ENCODE measurements around the gene C19orf53.
"Not testable (repeated sequence)": the region's sequence is repeated elsewhere in the genome, so short reads cannot be mapped to it uniquely, and the experiment has no call there.

The C19orf53 gene
- total RNA-seq = 25.7 to 46.9 (median 35.2) reads per million in 4 donors

DNA sequence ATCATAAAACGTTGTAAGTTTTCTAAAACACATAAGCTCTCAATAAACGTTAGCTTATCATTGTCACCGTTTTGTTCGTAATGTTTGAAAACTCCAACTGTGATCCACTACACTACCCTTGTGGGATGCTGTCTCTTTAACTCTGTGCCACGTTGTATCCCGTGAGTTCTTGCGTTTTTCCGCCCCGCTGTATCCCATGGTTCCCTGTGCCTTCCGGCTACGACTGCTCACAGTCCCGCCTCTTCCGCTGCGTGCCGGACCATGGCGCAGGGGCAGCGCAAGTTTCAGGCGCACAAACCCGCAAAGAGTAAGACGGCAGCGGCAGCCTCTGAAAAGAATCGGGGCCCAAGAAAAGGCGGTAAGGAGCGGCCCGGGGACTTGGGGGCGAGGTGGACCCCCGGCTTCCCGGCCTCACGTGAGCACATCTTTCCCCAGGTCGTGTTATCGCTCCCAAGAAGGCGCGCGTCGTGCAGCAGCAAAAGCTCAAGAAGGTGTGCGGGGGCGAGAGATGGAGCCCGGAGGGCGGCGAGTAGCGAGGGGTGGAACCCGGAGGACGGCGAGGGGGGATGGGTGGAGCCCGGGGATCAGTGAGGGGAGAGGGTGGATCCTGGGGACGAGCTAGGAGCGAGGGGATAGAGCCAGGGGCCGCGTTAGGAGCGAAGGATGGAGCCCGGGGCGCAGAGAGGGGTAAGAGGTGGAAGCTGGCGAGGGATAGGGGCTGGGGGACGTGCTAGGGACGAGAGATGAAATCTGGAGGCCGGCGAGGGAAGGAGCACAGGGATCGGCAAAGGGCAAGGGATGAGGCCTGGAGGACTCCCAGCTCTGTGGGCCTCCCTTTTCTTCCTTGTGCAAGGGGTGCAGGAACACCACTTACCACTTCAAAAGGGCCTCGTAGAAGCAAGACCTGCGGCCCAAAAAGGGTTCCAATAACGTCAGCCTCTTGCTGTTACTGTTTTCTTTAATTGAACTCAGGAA is at the start of gene C19orf53:
Gene C19orf53 (plus strand): TSS at position 240 of the 975 bp plus-strand sequence. CDS start 22 bp downstream, at position 262.
- peak; percentile 75 to 88 (median 81) for DNase-seq

DNA sequence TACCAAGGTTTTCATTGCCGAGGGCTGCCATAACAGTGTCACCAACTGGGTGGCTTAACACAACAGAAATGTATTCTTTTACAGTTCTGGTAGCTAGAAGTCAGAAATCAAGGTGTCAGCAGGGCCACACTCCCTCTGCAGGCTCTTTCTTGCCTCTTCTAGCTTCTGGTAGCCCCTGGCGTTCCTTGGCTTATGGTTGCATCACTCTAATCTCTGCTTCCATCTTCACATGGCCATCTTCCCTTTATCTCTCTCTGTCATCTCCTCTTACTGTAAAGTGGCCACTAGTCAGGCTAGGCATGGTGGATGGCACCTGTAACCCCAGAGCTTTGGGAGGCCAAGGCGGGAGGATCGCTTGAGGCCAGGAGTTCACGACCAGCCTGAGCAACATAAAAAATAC is 47.9 kb upstream of the C19orf53 start:
- no peak for DNase-seq

DNA sequence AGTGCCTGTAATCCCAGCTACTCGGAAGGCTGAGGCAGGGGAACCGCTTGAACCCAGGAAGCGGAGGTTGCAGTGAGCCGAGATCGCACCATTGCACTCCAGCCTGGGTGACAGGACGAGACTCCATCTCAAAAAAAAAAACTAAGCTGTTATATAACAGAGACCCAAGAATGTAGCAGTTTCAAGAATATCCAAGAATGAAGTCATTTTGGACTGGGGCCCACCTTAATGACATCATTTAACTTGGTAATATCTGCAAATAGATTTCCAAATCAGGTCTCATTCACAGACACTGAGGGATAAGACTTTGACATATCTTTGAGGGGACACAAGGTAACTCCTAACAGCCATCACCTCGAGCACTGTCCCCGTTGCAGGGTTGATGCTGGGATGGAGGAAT is 46.5 kb upstream of the C19orf53 start:
- DNase-seq = no peak

GRCh38 chr19:13729859-13730258 is 44.4 kb upstream of the C19orf53 start:
- DNase-seq = no peak

GRCh38 chr19:13731147-13731964 is 42.9 kb upstream of the C19orf53 start:
- peak; percentile 88 to 95 (median 92) for DNase-seq

DNA sequence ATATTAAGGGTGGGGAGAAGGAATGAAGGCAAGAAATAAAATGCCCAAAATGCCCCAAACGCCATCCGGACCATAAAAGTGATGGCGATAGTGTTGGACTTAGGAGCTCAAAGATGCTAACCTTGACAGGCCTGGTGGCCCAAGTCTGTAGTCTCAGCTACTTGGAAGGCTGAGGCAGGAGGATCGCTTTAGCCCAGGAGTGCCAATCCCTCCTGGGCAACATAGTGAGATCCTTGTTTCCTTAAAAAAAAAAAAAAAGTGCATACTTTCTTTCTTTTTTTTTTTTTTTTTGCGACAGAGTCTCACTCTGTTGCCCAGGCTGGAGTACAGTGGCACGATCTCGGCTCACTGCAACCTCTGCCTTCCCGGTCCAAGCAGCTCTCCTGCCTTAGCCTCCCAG is 41.9 kb upstream of the C19orf53 start:
- no peak for DNase-seq

- no peak for DNase-seq
These were observed 39.5 kb upstream of the C19orf53 start for GRCh38 chr19:13734751-13735150.

- DNase-seq = no peak
These were observed 36.2 kb upstream of the C19orf53 start for GRCh38 chr19:13738073-13738472.

- DNase-seq = no peak
These were observed 32.4 kb upstream of the C19orf53 start for GRCh38 chr19:13741893-13742292.

DNA sequence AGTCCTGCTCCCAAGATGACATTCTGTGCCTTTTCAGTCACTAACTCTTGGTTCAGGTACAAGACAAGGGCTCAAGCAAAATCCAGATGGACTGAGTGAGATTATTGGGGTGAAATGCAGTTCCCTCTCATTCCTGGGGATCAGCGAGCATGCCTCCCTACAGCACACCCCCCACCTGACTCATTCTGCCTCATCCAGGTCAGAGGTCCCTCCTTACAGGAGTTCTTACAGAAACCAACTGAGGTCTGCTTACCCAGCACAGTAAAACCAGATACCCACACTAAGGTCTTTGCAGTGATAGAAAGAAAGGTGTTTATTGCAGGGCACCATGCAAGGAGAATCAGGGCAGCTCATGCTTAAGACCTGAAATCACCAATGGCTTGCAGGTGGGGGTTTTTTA is 31.5 kb upstream of the C19orf53 start:
- DNase-seq = no peak

DNA sequence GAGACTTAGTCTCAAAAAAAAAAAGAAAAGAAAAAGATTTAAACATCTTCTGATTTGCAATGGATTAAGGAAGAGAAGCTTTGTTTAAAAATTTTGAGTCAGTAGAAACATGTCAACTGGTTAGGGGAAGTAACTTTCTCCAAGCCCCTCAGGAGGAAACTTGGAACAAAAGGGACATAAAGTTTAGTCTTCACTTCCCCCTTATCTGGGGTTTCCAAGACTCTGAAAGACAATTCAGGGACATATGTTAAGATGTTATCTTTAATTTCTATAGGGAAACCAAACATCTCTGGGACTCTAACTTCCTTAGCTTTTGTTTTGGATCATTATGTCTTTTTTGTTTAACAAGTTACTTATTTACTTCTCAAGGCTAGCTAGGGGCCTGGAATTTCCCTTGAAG is 30.1 kb upstream of the C19orf53 start:
- no peak for DNase-seq

DNA sequence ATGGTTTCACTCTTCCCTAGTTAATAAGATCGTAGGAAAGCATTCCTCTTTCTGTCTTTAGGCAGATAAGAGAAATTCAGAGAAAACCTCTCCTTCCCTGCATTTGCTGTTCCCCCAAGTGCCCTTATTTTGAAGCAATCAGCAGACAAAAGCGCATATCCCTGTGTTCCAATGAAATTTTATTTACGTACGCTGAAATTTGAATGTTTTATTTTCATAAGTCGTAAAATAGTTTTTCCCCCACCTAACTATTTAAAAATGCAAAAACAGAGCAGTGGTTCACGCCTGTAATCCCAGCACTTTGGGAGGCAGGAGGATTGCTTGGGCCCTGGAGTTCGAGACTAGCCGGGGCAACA is 27.2 kb upstream of the C19orf53 start:
- no peak for DNase-seq

DNA sequence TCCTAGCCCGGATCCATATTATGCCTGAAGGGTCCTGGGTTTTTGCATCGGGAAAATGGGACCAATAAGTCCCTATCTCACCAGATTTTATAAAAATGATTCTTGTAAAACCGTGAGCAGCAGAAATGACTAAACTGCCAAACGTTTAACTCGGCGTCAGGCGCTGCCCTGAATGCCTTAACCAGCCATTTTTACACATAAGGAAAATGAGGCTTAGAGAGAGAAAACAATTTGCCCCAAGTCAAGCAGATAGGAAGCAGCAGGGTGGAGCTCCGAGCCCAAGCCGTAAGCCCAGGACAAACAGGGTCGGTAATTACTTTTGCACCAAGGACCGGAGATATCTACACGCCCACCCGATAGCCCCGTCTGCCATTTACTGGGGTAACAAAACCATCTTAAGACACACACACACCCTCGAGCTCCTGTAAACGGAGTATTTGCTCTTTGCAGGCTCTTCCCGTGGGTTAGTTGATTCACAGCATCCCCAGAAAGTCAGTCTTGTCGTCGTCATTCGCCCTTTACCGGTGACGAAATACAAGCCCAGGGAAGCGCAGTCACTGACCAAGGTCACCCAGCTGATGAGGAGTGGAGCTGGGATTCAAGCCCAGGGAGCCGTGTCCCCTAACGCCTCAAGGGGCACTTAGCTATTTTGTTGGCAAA is 26.0 kb upstream of the C19orf53 start:
- DNase-seq = peak in 1 of 5 donors; percentile 22

- no peak for DNase-seq
These were observed 22.8 kb upstream of the C19orf53 start for GRCh38 chr19:13751436-13751835.

GRCh38 chr19:13753622-13754021 is 20.6 kb upstream of the C19orf53 start:
- DNase-seq = not testable (repeated sequence)

DNA sequence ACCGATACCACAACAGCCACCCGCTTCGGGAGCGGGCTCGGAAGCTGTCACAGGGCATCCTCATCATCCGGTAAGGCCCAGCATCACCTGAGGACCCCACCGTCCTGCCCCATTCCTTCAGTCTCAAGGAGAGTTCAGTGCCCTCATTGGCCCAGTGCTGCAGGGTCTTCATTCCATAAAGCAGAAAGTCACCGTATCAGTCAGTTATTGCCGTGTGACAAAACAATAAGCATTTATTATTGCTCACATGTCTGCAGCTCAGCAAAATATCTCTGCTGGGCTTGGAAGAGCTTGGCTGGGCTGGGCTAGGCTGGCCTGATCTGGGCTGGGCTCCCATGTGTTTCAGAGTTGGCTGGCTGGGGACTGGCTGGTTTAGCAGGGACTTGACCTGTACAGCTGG is 18.0 kb upstream of the C19orf53 start:
- DNase-seq = no peak

DNA sequence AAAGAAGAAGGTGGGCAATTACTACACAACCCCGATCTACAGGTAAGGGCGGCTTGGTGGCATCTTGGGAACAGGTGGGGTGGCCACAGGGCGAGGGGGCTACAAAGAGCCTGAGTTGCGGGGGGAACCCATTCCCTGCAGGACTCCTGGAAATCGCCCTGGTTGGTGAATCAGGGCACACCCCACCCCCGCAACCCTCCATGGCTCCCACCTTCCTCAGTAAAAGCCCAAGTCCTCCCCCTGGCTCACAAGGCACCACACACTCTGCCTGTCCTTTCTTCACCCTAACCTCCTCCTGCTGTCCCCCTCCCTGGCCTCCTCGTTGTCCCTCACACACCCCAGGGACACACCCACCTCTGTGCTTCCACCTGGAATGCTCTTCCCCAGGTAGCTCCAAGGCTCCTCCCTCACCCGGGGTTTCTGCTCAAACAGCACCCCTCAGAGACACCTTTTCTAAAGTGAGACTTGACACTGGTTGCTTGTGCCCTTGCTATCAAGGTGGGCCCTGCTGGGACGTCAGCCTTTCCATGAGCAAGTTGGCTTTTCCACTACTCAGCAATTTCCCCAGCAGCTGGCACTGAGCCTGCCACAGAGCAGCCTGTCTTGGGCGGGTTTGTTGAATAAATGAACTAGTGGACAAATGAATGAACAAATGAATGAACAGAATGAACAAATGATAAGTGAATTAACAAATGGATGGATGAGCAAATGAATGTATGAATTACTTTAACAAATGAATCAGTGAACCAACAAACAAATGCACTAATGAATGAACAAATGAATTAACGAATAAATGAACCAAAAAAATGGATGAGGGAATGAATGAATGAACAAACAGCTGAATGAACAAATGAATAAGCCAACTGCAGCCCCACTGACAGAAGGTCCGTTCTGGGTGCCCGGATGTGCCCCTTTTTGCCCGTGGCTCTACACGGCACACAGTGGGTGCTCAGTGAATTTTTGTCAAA is 16.2 kb upstream of the C19orf53 start:
- DNase-seq = no peak

DNA sequence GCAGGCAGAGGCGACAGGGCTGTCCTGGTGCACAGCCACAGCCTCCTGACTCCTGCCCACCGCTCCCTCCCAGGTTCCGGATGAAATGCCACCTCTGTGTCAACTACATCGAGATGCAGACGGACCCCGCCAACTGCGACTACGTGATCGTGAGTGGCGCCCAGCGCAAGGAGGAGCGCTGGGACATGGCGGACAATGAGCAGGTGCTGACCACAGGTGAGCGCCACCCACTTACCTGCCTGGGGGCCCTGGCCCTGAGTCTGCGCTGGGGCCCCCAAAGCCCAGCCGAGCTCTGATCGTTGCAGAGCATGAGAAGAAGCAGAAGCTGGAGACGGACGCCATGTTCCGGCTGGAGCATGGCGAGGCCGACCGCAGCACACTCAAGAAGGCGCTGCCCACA is 15.5 kb upstream of the C19orf53 start:
- DNase-seq = no peak

DNA sequence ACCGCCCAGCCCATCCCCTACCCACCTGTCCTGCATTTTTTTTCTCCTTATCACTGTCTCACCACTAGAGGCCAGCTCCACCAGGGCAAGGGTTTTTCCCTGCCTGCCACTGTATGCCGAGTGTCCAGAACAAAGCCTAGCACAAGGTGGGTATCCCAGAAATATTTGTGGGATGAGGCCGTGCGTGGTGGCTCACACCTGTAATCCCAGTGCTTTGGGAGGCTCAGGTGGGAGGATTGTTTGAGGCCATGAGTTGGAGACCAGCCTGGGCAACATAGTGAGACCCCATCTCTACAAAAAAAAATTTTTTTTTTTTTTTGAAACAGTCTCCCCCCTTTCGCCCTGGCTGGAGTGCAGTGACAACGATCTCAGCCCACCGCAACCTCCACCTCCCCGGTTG is 12.8 kb upstream of the C19orf53 start:
- no peak for DNase-seq

GRCh38 chr19:13762635-13763235 is 11.5 kb upstream of the C19orf53 start:
- DNase-seq = no peak

DNA sequence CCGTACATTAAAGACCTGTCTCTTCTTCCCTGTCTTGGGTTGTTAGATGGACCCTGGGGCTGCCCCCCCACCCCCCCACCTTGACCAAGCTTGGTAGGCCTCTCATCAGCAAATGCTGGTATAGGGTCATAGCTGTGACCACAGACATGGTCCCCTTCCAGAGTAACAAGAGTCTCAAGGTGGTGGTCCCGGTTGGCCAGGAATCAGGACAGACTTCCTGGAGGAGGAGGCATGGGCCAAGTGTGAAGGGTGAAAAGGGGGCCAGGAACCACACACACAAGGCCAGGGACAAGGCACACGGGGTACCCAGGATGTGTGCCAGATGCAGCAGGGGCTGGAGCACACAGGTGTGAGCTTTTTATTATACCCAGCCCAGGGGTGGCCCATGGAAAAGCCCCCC is 11.0 kb upstream of the C19orf53 start:
- no peak for DNase-seq

Measured in T-helper 1 cell (primary cell).